ENCODE measurements around the gene TMEM63A.
"Not testable (repeated sequence)": the region's sequence is repeated elsewhere in the genome, so short reads cannot be mapped to it uniquely, and the experiment has no call there.

The TMEM63A gene

GRCh38 chr1:225908013-225908640, 25.9 kb upstream of the TMEM63A start:
- DNase-seq: no peak

GRCh38 chr1:225907341-225907740, 25.2 kb upstream of the TMEM63A start:
- no peak for DNase-seq

GRCh38 chr1:225906467-225906866, 24.3 kb upstream of the TMEM63A start:
- no peak for DNase-seq

- no peak for DNase-seq
These were observed 21.4 kb upstream of the TMEM63A start for GRCh38 chr1:225903623-225904022.

- no peak for DNase-seq
These were observed 17.1 kb upstream of the TMEM63A start for GRCh38 chr1:225899044-225899925.

- DNase-seq: peak; percentile 48 to 49
These were observed 15.7 kb upstream of the TMEM63A start for GRCh38 chr1:225897595-225898514.

- DNase-seq: peak; percentile 87 to 89
These were observed 14.9 kb upstream of the TMEM63A start for GRCh38 chr1:225896937-225897549.

- DNase-seq: no peak
These were observed 14.3 kb upstream of the TMEM63A start for GRCh38 chr1:225896494-225896893.

GRCh38 chr1:225892307-225892706, 10.1 kb upstream of the TMEM63A start:
- DNase-seq: no peak

- no peak for DNase-seq
These were observed 9.2 kb upstream of the TMEM63A start for GRCh38 chr1:225891229-225891972.

GRCh38 chr1:225890346-225891228, 8.4 kb upstream of the TMEM63A start:
- no peak for DNase-seq

GRCh38 chr1:225889743-225890142, 7.6 kb upstream of the TMEM63A start:
- no peak for DNase-seq

GRCh38 chr1:225888898-225889601, 6.9 kb upstream of the TMEM63A start, which contains the start of gene LEFTY1:
TSS of gene LEFTY1 (minus strand) at chr1:225889146. CDS start at chr1:225889066, 80 bp downstream.
- no peak for DNase-seq

GRCh38 chr1:225888289-225888897, 6.2 kb upstream of the TMEM63A start:
- DNase-seq: no peak

- DNase-seq: not testable (repeated sequence)
These were observed 5.5 kb upstream of the TMEM63A start for GRCh38 chr1:225887554-225888288.

GRCh38 chr1:225887030-225887314, 4.8 kb upstream of the TMEM63A start:
- DNase-seq: no peak

GRCh38 chr1:225886159-225887029, 4.2 kb upstream of the TMEM63A start:
- DNase-seq: no peak

GRCh38 chr1:225885336-225885735, 3.2 kb upstream of the TMEM63A start:
- DNase-seq: no peak
